DND-41 (cell line): ENCODE data around the gene LIMK2.

Experiments used
- CTCF ChIP-seq: IDR thresholded peaks from 2 replicates; pipeline ENCODE4 v1.5.1; 2012; ENCODE audit warnings: borderline replicate concordance, low read length, moderate library complexity, mild to moderate bottlenecking; ENCODE audit not compliant: poor library complexity, severe bottlenecking; ENCODE audit errors: extremely low read depth
- EZH2 ChIP-seq: IDR thresholded peaks from 3 replicates; pipeline ENCODE4 v1.6.1; 2012; ENCODE audit warnings: borderline replicate concordance, low read depth, mild to moderate bottlenecking, moderate library complexity, low read length, inconsistent platforms; ENCODE audit not compliant: severe bottlenecking

DNA sequence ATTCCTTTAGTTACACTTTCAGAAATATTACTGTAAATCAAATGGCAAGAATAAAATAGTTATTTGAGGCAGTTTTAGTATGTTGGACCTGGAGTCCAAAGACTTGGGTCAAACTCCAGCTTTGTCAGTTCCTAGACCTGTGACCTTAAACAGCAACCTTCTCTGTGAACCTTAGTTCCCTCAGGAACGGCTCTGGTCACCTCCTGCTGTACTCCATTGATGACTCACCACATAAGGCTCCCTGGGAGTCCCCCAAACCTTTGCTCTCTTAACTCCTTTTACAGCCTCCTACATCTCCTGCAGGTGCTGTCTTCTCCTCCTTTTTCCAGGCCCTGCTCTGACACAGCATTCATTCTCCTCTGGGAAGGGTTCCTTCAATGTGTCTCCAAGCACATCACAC is 29.1 kb downstream of the LIMK2 start:
- TF ChIP-seq EZH2, result no peak
- TF ChIP-seq CTCF, result no peak
